SK-N-MC (cell line): ENCODE results near the gene EMILIN2.

Experiments used
- EZH2 ChIP-seq: fragments of 200-600 bp; sonication (generic); IDR thresholded peaks from one replicate; pipeline ENCODE4 v1.6.1; 2017; ENCODE audit warnings: antibody characterized with exemption
- FOXP2 ChIP-seq: optimal IDR thresholded peaks from 2 replicates; pipeline ENCODE3; 2011; ENCODE audit warnings: mild to moderate bottlenecking, moderate library complexity; ENCODE audit not compliant: insufficient read depth; ENCODE audit errors: extremely low read length, control extremely low read depth
- POLR2AphosphoS5 ChIP-seq: IDR thresholded peaks from 2 replicates; pipeline ENCODE4 v1.6.1; 2012; ENCODE audit warnings: mild to moderate bottlenecking, low read depth, low read length, borderline replicate concordance

GRCh38 chr18:2882201-2882600, 35.4 kb downstream of the EMILIN2 start:
- TF ChIP-seq EZH2 (no peak), POLR2AphosphoS5 (no peak), FOXP2 (no peak)
